Activated CD4-positive, alpha-beta memory T cell treated with anti-CD3 and anti-CD28 coated beads, Interleukin-2, amount 10 ng/mL, durations not matched to agents 7 days and 5 days (primary cell): Measurements from ENCODE around the gene RSU1. TPM values are rescaled to one million over a fixed set of nuclear protein-coding genes. Genes with fewer than 3 reads are reported as not detected.

Source experiments
- CTCF ChIA-PET: fragments of 350-600 bp; sonication (Branson Sonifier 250); formaldehyde crosslinking; loops from one replicate; lab custom pipeline; 2021; ENCODE audit warnings: antibody characterized with exemption, inconsistent platforms; lab: Charles Lee
- POLR2A ChIA-PET: fragments of 350-600 bp; sonication (Branson Sonifier 250); formaldehyde crosslinking; loops from one replicate; lab custom pipeline; 2021; ENCODE audit warnings: antibody characterized with exemption; lab: Charles Lee
- DNase-seq: peaks from one replicate; pipeline ENCODE4 v3.0.0-alpha.2; 2020
- H3K27ac Mint-ChIP-seq: one replicate; pipeline ENCODE4 v1.8.0; 2021; ENCODE audit warnings: mild to moderate bottlenecking, mixed read lengths
- H3K27me3 Mint-ChIP-seq: one replicate; pipeline ENCODE4 v1.8.0; 2021; ENCODE audit warnings: mixed read lengths
- H3K36me3 Mint-ChIP-seq: one replicate; pipeline ENCODE4 v1.8.0; 2021; ENCODE audit warnings: low read depth, mixed read lengths
- H3K4me1 Mint-ChIP-seq: one replicate; pipeline ENCODE4 v1.8.0; 2021; ENCODE audit warnings: mixed read lengths
- H3K4me3 Mint-ChIP-seq: one replicate; pipeline ENCODE4 v1.8.0; 2021; ENCODE audit warnings: mild to moderate bottlenecking, mixed read lengths
- H3K9me3 Mint-ChIP-seq: one replicate; pipeline ENCODE4 v1.8.0; 2021; ENCODE audit warnings: mixed read lengths
- total RNA-seq, 2 experiments: library from RNA; stranded (reverse); gene quantifications; one replicate each; pipeline ENCODE4 v1.2.3, GENCODE V29; 2021

Gene RSU1
- total RNA-seq, 2 experiments from 2014 or later, result 74.3 to 74.9 TPM

DNA sequence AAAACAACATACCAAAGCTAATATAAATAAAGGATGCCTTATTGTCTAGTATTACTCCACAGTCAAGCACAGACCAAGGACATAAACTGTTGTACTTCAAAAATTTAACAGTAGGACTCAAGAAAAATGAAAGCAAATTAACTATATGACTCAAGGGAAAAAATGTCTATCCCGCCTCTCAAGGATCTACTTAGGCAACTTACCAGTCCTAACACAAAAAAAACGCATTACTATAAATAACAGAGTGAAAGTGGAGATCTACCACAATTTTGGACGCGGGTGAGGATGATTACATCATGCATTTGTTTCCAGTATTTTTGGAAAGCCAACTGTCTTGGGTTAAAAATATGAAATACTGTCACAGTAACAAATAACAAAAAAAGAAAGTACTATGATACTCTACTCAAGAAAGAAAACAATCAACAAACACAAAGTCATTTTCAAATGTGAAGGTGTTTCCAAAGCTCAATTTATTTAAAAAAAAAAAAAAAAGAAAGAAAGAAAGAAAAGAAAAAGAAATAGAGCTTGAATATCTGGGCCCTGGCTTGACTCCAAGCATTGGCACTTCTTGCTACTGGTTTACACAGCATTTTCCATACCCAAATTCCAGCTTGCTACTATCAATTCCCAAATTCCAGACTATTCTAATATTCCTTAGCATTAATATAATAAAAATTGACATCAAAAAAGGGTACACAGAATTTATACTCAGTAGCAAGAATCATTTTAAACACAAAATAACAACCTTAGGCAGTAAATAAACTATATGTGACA is 99.4 kb downstream of the RSU1 start:
- Mint-ChIP-seq H3K9me3 (peaks cover 26% of the 10 kb centered on the region), H3K27ac (no peak overlapping the region), H3K27me3 (no peaks in the 10 kb centered on the region), H3K4me1 (peaks cover 2% of the 10 kb centered on the region), H3K36me3 (peaks cover 40% of the 10 kb centered on the region), H3K4me3 (no peak overlapping the region)
- POLR2A ChIA-PET, result no interaction called here
- no peak for DNase-seq
- CTCF ChIA-PET, result no interaction called here

DNA sequence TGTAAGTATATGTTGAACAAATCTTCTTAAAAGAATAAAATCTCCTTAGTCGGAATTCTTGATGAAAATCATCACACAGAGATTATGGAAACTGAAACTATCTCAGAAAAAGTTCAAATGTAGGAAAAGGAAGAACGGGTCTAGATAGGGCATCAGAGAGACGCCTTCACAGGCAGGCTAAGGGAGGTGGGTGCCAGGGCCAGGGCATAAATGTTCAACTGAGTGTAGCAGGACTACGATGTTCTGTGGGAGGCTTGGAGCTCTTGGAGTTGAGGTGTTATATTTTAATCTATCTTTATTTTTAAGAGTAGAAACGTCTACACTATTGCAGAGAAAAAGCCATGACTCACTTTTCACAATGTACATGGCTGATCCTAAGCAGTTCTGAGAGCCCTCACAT is 101.2 kb downstream of the RSU1 start:
- H3K27me3 Mint-ChIP-seq, result no peaks in the 10 kb centered on the region
- no peak overlapping the region for H3K27ac Mint-ChIP-seq
- no peak for DNase-seq
- CTCF ChIA-PET, result no interaction called here
- POLR2A ChIA-PET, result no interaction called here
- peaks cover 41% of the 10 kb centered on the region for H3K9me3 Mint-ChIP-seq
- H3K4me3 Mint-ChIP-seq, result no peak overlapping the region
- H3K4me1 Mint-ChIP-seq, result peaks cover 8% of the 10 kb centered on the region
- peaks cover 46% of the 10 kb centered on the region for H3K36me3 Mint-ChIP-seq

DNA sequence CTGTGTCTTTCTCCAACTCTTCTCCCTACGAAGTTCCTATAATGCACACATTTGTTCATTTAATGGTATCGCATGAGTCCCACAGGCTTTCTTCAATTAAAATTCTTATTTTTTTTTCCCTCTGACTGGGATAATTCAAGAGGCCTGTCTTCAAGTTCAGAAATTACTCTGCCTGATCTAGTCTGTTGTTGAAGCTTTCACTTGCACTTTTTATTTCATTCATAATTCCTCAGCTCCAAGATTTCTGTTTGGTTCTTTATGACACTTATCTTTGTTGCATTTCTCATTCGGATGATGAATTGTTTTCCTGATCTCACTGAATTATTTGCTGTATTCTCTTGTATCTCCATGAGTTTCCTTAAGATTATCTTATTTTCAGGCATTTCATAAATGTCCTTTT is 103.9 kb downstream of the RSU1 start:
- Mint-ChIP-seq H3K27me3 (no peaks in the 10 kb centered on the region), H3K4me3 (no peak overlapping the region), H3K4me1 (peaks cover 8% of the 10 kb centered on the region), H3K36me3 (peaks cover 36% of the 10 kb centered on the region), H3K9me3 (peaks cover 37% of the 10 kb centered on the region), H3K27ac (no peak overlapping the region)
- ChIA-PET CTCF (interaction anchor here (0.5 kb wide), 1 partner anchor 162 kb away, joined by 4 read pairs; no protein-coding TSS in a partner anchor), POLR2A (no interaction called here)
- no peak for DNase-seq

- Mint-ChIP-seq H3K4me1 (peaks cover 8% of the 10 kb centered on the region), H3K27ac (no peak overlapping the region), H3K9me3 (peaks cover 37% of the 10 kb centered on the region), H3K36me3 (peaks cover 36% of the 10 kb centered on the region), H3K4me3 (no peak overlapping the region), H3K27me3 (no peaks in the 10 kb centered on the region)
- POLR2A ChIA-PET, result no interaction called here
- CTCF ChIA-PET, result no interaction called here
- DNase-seq, result no peak
Measured at GRCh38 chr10:16712883-16713282, 104.3 kb downstream of the RSU1 start.

- no peaks in the 10 kb centered on the region for H3K4me1 Mint-ChIP-seq
- peaks cover 2% of the 10 kb centered on the region for H3K9me3 Mint-ChIP-seq
- H3K36me3 Mint-ChIP-seq, result no peaks in the 10 kb centered on the region
- H3K27ac Mint-ChIP-seq, result no peak overlapping the region
- no peak for DNase-seq
- H3K4me3 Mint-ChIP-seq, result no peak overlapping the region
- ChIA-PET CTCF (no interaction called here), POLR2A (no interaction called here)
- H3K27me3 Mint-ChIP-seq, result no peaks in the 10 kb centered on the region
Measured at GRCh38 chr10:16700331-16700730, 116.9 kb downstream of the RSU1 start.

DNA sequence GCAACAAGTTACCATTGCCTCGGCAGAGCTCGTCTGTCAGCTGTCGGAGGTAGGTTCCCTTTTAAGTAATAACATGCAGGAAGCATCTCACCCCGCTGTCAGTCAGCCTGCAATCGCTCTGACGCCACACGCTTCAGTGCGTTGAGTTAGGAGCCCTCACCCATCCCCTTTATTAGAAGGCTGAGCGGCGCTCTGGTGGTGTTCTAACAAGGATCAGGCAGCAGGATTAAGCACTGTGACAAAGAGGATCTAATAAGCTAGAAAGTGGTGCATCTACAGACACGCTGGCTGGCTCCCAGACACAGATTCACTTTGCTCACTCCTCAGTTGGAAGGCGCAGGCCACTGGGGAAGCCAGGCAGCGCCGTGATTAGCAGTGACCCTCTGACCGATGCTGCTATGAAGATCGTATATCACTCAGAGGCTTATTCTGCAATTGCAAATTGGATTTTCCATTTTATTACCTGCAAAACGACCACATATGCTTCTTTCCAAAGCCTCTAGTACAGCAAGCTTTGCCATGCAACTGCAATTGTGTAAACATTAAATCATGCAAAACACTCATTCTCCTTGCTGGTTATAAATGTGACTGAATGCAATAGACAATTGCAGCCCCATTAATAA is 117.7 kb downstream of the RSU1 start:
- no peak for DNase-seq
- Mint-ChIP-seq H3K27ac (no peak overlapping the region), H3K4me1 (no peaks in the 10 kb centered on the region), H3K4me3 (no peak overlapping the region), H3K27me3 (no peaks in the 10 kb centered on the region), H3K36me3 (no peaks in the 10 kb centered on the region), H3K9me3 (peaks cover 2% of the 10 kb centered on the region)
- ChIA-PET POLR2A (no interaction called here), CTCF (no interaction called here)

DNA sequence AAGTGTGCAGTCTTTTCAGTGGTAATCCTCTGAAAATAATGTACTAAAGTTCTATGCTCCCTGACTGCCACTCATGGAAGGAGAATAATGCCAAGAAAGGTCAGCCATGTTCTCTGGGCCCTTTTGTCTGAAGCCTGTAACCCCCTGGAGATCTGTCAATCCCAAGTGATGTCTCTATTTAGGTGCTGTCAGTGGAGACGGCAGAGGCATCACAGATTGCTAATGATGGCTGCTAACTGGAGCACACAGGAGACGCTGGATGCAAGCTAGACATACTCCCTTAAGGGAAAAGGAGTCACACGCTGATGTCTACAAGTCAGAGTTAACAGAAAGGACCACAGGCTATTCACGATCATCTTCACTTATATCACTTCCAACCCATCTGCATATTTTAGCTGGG is 118.8 kb downstream of the RSU1 start:
- H3K9me3 Mint-ChIP-seq, result peaks cover 2% of the 10 kb centered on the region
- no peaks in the 10 kb centered on the region for H3K36me3 Mint-ChIP-seq
- no peak overlapping the region for H3K27ac Mint-ChIP-seq
- CTCF ChIA-PET, result no interaction called here
- POLR2A ChIA-PET, result no interaction called here
- DNase-seq, result no peak
- no peaks in the 10 kb centered on the region for H3K27me3 Mint-ChIP-seq
- H3K4me3 Mint-ChIP-seq, result no peak overlapping the region
- H3K4me1 Mint-ChIP-seq, result no peaks in the 10 kb centered on the region

- Mint-ChIP-seq H3K36me3 (peaks cover 3% of the 10 kb centered on the region), H3K9me3 (no peaks in the 10 kb centered on the region), H3K27me3 (no peaks in the 10 kb centered on the region), H3K4me1 (no peaks in the 10 kb centered on the region), H3K4me3 (no peak overlapping the region), H3K27ac (no peak overlapping the region)
- ChIA-PET POLR2A (no interaction called here), CTCF (no interaction called here)
- no peak for DNase-seq
Measured at GRCh38 chr10:16690417-16690816, 126.8 kb downstream of the RSU1 start.

GRCh38 chr10:16689696-16690095 is 127.5 kb downstream of the RSU1 start:
- POLR2A ChIA-PET, result no interaction called here
- Mint-ChIP-seq H3K9me3 (no peaks in the 10 kb centered on the region), H3K4me1 (no peaks in the 10 kb centered on the region), H3K36me3 (peaks cover 3% of the 10 kb centered on the region), H3K4me3 (no peak overlapping the region), H3K27me3 (no peaks in the 10 kb centered on the region), H3K27ac (no peak overlapping the region)
- DNase-seq, result no peak
- CTCF ChIA-PET, result interaction anchor here (0.6 kb wide), 1 partner anchor 1642 kb away, joined by 3 read pairs; no protein-coding TSS in a partner anchor

- Mint-ChIP-seq H3K4me3 (no peak overlapping the region), H3K27ac (no peak overlapping the region), H3K4me1 (no peaks in the 10 kb centered on the region), H3K36me3 (peaks cover 3% of the 10 kb centered on the region), H3K27me3 (no peaks in the 10 kb centered on the region), H3K9me3 (no peaks in the 10 kb centered on the region)
- ChIA-PET CTCF (interaction anchor here (0.6 kb wide), 1 partner anchor 1642 kb away, joined by 3 read pairs; no protein-coding TSS in a partner anchor), POLR2A (no interaction called here)
- no peak for DNase-seq
Measured at GRCh38 chr10:16689227-16689626, 128.0 kb downstream of the RSU1 start.

- Mint-ChIP-seq H3K4me1 (no peaks in the 10 kb centered on the region), H3K27me3 (no peaks in the 10 kb centered on the region), H3K27ac (no peak overlapping the region), H3K9me3 (no peaks in the 10 kb centered on the region), H3K4me3 (no peak overlapping the region), H3K36me3 (no peaks in the 10 kb centered on the region)
- CTCF ChIA-PET, result no interaction called here
- DNase-seq, result no peak
- POLR2A ChIA-PET, result no interaction called here
Measured at GRCh38 chr10:16686054-16686902, 130.9 kb downstream of the RSU1 start.

- H3K4me3 Mint-ChIP-seq, result no peak overlapping the region
- CTCF ChIA-PET, result no interaction called here
- no peak for DNase-seq
- H3K27ac Mint-ChIP-seq, result no peak overlapping the region
- POLR2A ChIA-PET, result no interaction called here
- H3K36me3 Mint-ChIP-seq, result peaks cover 2% of the 10 kb centered on the region
- no peaks in the 10 kb centered on the region for H3K4me1 Mint-ChIP-seq
- no peaks in the 10 kb centered on the region for H3K9me3 Mint-ChIP-seq
- H3K27me3 Mint-ChIP-seq, result no peaks in the 10 kb centered on the region
Measured at GRCh38 chr10:16685551-16685950, 131.7 kb downstream of the RSU1 start.

DNA sequence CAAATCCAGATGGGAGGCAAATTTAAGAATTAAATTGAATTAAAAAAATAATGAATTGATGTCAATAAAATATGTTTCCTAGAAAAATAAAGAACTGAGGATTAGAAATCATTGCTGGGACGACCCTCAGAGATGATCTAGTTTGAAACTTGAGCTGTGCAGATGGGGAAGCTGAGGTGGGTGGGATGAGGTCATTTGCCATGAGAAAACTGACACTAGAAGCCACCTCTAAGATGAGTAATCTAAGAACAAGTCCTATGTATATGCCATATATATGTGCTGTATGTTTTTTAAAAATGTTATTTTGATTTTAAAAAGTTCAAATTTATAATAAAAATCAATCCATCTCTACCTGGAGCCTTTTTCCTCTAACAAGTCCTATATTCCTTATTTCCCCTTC is 135.7 kb downstream of the RSU1 start:
- Mint-ChIP-seq H3K27me3 (no peaks in the 10 kb centered on the region), H3K36me3 (peaks cover 13% of the 10 kb centered on the region), H3K4me1 (no peaks in the 10 kb centered on the region), H3K9me3 (peaks cover 5% of the 10 kb centered on the region), H3K27ac (no peak overlapping the region), H3K4me3 (no peak overlapping the region)
- POLR2A ChIA-PET, result no interaction called here
- CTCF ChIA-PET, result no interaction called here
- no peak for DNase-seq
